Stimulated activated CD8-positive, alpha-beta memory T cell treated with anti-CD3 and anti-CD28 coated beads, Interleukin-12 subunit alpha, Interleukin-12 subunit beta, amount 100 ng/mL, for 1 hour (primary cell): Measurements from ENCODE around the gene HAND1.
"Not testable (repeated sequence)": the region's sequence is repeated elsewhere in the genome, so short reads cannot be mapped to it uniquely, and the experiment has no call there.

Experiments used
- DNase-seq: peaks from one replicate; pipeline ENCODE4 v3.0.0-alpha.2; 2020; ENCODE audit warnings: low read depth

Gene HAND1

GRCh38 chr5:154478224-154478565 lies at the start of gene HAND1:
Gene HAND1, minus strand, starts transcription at chr5:154478227. Its CDS starts 219 bp downstream, at chr5:154478008.
- DNase-seq, result no peak

DNA sequence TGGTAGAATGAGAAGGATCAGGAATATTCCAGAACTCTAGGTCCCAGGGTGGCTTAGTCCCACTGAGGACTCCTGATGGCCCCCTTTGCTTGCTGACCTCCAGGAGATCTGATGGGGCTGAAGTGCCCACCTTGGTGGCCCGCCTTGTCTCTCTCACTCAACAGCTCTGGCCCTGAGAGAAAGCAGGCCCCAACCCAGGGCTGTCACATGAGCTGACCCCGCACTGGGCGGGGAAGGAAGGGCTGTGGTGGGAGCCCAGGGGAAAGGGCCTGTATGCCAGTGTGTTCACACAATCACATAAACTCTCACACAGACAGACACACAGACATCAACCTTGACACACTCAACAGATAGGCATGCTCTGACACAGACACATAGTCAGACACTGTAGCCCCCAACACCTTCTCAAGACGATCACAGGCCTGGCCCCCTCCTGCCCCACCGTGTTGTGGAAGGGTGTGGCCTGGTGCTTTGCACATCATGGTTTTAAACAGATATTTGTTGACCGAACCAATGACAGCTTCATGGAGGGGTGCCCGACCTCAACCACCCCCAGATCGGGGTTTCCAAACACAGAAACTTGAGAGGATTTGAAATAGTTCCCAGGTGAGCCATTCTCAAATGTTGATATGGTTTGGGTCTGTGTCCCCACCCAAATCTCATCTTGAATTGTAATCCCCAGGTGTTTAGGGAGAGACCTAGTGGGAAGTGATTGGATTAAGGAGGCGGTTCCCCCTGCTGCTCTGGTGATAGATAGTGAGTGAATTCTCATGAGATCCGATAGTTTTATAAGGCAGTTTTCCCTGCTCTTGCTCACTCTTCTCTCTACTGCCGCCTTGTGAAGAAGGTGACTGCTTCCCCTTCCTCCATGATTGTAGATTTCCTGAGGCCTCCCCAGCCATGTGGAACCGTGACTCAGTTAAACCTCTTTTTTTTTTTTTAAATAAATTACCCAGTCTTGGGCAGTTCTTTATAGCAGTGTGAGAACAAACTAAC lies 48.5 kb upstream of the HAND1 start:
- no peak for DNase-seq

DNA sequence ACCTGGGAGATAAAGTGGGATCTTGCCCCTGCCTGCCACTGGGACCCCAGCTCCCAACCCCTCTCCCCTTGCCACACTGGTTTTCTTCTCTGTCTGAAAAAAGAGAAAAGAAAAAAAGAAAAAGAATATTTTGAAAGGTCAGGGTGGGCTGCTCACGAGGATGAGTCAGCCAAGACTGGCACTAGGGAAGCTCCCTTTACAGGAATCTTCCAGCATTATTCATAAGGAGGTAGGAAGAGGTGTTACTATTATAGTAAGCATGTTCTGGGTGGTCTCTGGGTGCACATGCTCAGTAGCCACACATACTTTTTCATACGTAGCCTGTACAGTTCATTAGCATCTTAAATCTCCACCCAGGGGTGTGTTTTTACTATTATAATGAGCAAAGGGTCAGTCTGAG lies 46.8 kb upstream of the HAND1 start:
- no peak for DNase-seq

DNA sequence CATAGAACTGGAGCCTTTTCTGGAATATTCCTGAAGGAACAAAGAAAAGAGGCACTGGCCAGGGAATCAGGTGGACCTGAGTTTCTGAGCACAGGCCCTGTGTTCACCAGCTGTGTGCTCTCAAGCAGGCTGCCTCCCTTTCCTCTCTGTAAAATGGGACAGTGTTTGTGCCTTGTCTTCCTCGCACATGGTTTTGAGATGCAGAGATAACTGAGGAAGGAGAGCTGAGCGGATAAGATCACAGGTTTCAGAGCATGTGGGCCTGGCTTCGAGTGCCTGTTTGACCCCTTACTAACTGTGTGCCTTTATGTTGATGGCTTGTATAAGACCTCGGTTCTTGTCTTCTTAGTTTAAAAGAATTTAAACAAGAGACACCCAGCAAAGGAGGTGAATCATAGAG lies 46.2 kb upstream of the HAND1 start:
- DNase-seq, result no peak

DNA sequence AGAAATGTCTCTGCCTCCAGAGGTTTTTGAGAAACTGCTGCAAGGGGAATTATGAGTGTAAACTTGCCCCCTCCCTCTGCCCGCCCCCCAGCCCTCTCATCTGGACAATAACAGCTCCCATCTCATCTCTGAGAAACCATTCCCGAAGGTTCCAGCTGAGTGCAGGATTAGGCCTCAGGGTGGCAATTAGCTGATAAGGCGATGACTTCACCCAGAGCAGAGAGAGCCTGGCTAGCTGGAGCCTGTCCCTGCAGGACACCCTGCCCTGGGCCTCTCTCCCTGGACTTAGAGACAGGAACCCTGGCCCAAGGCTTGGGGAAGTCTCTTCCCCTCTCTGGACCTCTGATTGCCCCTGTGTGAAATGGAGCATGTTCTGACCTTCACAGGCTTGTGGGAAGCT lies 45.7 kb upstream of the HAND1 start:
- no peak for DNase-seq

GRCh38 chr5:154523104-154523503 lies 45.1 kb upstream of the HAND1 start:
- DNase-seq, result no peak

DNA sequence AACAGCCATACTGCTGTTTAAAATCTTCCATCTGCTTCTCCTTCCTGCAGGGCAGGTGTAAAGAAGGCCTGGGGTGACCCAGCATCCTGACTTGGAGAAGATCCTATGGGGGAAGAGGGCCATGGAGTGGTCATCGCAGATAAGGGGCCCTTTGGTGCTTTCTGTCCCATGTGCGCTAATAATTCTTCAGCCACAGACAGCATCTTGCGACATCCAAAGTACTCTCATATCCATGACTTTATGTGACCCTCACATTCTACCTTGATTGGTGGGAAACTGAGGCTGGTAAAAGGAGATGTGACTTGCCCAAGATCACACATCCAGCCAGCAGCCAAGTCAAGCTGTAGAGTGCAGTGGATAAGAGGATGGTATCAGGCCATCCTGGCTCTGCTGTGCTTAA lies 44.3 kb upstream of the HAND1 start:
- no peak for DNase-seq

GRCh38 chr5:154521756-154522155 lies 43.7 kb upstream of the HAND1 start:
- DNase-seq, result no peak

GRCh38 chr5:154520861-154521453 lies 42.9 kb upstream of the HAND1 start:
- DNase-seq, result no peak

GRCh38 chr5:154519359-154519758 lies 41.3 kb upstream of the HAND1 start:
- DNase-seq, result no peak

- DNase-seq, result no peak
Measured at GRCh38 chr5:154518438-154518867, 40.4 kb upstream of the HAND1 start.

DNA sequence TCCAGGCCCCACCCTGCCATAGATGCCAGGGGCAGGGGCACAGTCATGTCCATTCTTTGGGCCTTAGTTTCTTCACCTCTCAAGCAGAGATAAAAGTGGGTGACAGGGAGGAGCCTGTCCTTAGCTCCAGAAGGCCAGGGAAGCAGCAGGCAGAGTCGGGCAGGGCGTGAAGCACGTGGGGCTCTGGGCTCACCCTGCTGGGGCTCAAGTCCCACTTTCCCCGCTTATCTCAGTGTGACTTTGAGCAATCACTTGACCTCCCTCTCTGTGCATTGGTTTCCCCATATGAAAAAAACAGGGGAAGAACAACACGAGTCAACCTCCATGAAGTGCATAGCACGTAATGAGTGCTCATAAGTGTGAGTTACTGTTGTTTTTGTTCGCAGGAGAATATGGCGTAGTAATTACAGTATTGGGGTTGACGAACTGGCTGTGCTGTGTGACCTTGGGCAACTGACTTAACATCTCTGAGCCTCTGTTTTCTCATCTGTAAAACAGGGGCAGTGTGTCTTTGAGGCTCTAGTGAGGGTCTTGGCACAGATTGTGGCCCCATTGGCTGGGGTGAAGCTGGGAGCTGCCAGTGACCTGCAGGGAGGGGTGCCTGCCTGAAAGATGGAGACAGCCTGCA lies 39.9 kb upstream of the HAND1 start:
- DNase-seq, result no peak

- DNase-seq, result no peak
Measured at GRCh38 chr5:154517181-154517580, 39.2 kb upstream of the HAND1 start.

- DNase-seq, result no peak
Measured at GRCh38 chr5:154516475-154516874, 38.4 kb upstream of the HAND1 start.

GRCh38 chr5:154515488-154515887 lies 37.5 kb upstream of the HAND1 start:
- DNase-seq, result not testable (repeated sequence)

- no peak for DNase-seq
Measured at GRCh38 chr5:154514331-154514730, 36.3 kb upstream of the HAND1 start.

DNA sequence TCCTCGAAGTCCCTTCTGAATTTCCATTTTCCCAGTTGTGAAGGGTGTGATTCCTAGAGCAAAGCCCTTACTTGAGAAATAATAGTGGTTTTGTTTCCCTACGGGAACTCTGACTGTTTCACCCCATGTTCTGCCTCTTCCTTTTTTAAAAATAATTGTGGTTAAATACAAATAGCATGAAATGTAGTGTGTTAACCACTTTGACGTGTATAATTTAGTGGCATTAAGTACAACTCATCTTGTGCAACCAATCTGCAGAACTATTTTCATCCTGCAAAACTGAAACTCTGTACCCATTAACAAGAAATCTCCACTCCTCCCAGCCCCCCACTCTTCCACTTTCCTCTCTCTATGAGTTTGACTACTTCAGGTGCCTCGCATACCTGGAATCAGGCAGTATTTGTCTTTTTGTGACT lies 35.6 kb upstream of the HAND1 start:
- no peak for DNase-seq

- no peak for DNase-seq
Measured at GRCh38 chr5:154511984-154512383, 34.0 kb upstream of the HAND1 start.

DNA sequence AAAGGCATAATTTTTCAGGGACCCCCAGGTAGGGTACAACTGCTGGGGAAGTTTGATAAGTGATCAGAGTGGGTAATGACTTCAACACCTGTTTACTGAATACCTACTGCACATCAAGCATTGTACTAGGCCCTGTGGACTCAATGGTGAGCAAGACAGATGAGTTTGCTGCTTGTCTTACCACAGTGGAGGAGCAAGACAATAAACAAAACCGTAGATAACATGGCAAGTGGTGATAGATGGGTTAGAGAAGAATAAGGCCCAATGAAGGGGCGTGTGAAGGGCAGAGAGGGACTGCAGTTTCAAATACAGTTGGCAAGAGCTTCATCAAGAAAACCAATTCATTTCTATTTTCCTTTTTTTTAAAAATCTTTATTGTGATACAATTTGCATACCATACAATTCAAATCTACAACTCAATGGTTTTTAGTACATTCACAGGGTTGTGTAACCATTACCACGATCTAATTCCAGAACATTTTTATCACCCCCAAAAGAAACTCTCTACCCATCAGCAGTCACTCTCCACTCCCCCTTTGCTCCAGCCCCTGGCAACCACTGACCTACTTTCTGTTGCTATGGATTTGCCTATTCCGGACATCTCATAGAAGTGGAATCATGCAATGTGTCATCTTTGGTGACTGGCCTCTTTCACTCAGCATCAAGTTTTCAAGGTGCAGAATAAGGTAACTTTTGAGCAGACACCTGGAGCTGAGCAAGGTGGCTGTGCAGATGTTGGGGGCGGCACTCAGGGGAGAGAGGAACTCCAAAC lies 31.9 kb upstream of the HAND1 start:
- no peak for DNase-seq

DNA sequence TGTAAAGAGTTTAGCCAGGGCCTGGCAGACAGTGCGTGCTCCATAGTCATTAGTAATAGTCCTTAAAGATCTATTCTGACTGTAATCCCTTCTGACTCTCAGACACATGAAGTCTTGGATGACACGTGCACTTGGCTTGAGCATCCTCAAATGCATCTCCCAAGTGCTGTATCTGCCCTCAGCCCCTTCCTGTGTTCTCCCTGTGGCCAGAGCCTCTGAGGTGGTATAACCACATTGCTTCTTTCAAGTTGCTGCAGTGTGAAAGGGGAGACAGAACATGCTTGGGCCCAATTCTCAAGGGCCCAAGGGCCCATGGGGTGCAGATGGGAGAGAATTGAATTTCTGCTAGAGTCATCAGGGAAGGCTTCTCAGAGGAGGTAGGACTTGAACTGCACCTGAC lies 30.1 kb upstream of the HAND1 start:
- no peak for DNase-seq

DNA sequence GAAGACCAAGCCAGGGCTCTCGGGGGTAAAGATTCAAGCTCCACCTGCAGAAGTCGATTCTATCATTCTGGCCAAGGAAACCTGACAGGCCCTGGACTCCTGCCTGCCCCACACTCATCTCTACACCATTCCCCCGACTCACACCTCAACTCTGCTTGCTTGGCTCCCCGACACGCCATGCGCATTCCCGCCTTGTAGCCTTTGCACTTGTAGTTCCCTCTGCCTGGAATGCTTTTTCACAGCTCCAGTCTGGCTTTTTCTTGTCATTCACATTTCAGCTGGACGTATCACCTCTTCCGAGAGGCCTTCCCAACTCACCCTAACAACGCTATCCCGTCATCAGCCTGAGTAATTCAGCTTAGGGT lies 28.7 kb upstream of the HAND1 start:
- DNase-seq, result no peak

- no peak for DNase-seq
Measured at GRCh38 chr5:154506049-154506715, 28.2 kb upstream of the HAND1 start.
